KMS-11 (cell line): ENCODE results near the gene PET100.
A peak's percentile ranks its signal among the peaks of the same experiment; 100 is the strongest.

Source experiments
- H2AFZ ChIP-seq: fragments of 200-600 bp; sonication (generic); 2 replicates; pipeline ENCODE4 v1.6.1; 2016; ENCODE audit warnings: antibody characterized with exemption, mixed run types, low read depth
- H3K27ac ChIP-seq: fragments of 200-600 bp; sonication (generic); 2 replicates; pipeline ENCODE4 v1.6.1; 2016; ENCODE audit warnings: mild to moderate bottlenecking, mixed run types
- H3K27me3 ChIP-seq: fragments of 200-600 bp; sonication (generic); 2 replicates; pipeline ENCODE4 v1.6.1; 2017; ENCODE audit warnings: mild to moderate bottlenecking, low read depth, mixed run types, moderate library complexity; ENCODE audit not compliant: insufficient read depth
- H3K36me3 ChIP-seq: fragments of 200-600 bp; sonication (generic); 2 replicates; pipeline ENCODE4 v1.6.1; 2017; ENCODE audit warnings: mild to moderate bottlenecking, mixed run types; ENCODE audit not compliant: insufficient read depth
- H3K4me1 ChIP-seq: fragments of 200-600 bp; sonication (generic); 2 replicates; pipeline ENCODE4 v1.6.1; 2016; ENCODE audit warnings: mild to moderate bottlenecking, low read depth, mixed run types; ENCODE audit not compliant: poor library complexity, severe bottlenecking
- H3K4me2 ChIP-seq: fragments of 200-600 bp; sonication (generic); 2 replicates; pipeline ENCODE4 v1.7.0; 2016; ENCODE audit warnings: mild to moderate bottlenecking, mixed run types
- H3K4me3 ChIP-seq: fragments of 200-600 bp; sonication (generic); IDR thresholded peaks from 2 replicates; pipeline ENCODE4 v1.6.1; 2017; ENCODE audit warnings: low read depth, low read length, mixed read lengths; ENCODE audit not compliant: insufficient read depth
- H3K79me2 ChIP-seq: fragments of 200-600 bp; sonication (generic); 2 replicates; pipeline ENCODE4 v1.6.1; 2016; ENCODE audit warnings: low read depth, mixed run types; ENCODE audit not compliant: insufficient read depth
- H3K9ac ChIP-seq: fragments of 200-600 bp; sonication (generic); 2 replicates; pipeline ENCODE4 v1.6.1; 2016; ENCODE audit warnings: mild to moderate bottlenecking, mixed run types
- H4K20me1 ChIP-seq: fragments of 200-600 bp; sonication (generic); 2 replicates; pipeline ENCODE4 v1.6.1; 2016; ENCODE audit warnings: mild to moderate bottlenecking, mixed run types; ENCODE audit not compliant: insufficient read depth
- TF ChIP-seq, protein P1 (sequence below): fragments of 200-600 bp; sonication (generic); conservative IDR thresholded peaks from 2 replicates; pipeline ENCODE4 v1.6.1; 2017; ENCODE audit warnings: low read depth, mild to moderate bottlenecking, antibody characterized with exemption, low read length, moderate library complexity, mixed read lengths

PET100 gene

DNA sequence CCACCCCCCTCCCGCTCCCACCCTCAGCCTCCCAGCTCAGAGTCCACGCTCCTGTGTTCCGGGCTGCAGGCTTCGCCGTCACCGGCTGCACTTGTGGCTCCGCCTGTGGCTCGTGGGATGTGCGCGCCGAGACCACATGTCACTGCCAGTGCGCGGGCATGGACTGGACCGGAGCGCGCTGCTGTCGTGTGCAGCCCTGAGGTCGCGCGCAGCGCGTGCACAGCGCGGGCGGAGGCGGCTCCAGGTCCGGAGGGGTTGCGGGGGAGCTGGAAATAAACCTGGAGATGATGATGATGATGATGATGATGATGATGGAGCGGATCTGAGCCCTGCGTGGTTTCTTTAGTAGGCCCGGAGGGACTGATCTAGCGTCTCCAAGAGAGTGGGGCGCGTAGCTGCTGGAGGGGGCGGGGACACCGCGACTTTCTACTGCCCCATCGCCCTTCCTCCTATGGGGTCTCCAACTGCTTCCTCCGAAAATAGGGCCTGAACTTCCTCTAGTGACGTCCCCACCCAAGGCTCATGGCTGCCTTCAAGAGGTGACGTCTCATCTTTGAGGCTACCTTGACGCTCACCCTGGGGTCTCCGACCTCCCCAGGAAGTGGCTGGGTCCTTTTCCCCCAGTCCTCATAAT lies 40.7 kb downstream of the PET100 start:
- no peak overlapping the region for H2AFZ ChIP-seq
- TF ChIP-seq, protein P1, sequence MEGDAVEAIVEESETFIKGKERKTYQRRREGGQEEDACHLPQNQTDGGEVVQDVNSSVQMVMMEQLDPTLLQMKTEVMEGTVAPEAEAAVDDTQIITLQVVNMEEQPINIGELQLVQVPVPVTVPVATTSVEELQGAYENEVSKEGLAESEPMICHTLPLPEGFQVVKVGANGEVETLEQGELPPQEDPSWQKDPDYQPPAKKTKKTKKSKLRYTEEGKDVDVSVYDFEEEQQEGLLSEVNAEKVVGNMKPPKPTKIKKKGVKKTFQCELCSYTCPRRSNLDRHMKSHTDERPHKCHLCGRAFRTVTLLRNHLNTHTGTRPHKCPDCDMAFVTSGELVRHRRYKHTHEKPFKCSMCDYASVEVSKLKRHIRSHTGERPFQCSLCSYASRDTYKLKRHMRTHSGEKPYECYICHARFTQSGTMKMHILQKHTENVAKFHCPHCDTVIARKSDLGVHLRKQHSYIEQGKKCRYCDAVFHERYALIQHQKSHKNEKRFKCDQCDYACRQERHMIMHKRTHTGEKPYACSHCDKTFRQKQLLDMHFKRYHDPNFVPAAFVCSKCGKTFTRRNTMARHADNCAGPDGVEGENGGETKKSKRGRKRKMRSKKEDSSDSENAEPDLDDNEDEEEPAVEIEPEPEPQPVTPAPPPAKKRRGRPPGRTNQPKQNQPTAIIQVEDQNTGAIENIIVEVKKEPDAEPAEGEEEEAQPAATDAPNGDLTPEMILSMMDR: no peak
- no peak overlapping the region for H3K9ac ChIP-seq
- H3K27ac ChIP-seq: no peak overlapping the region
- no peaks in the 10 kb centered on the region for H3K79me2 ChIP-seq
- no peaks in the 10 kb centered on the region for H4K20me1 ChIP-seq
- H3K4me1 ChIP-seq: no peaks in the 10 kb centered on the region
- H3K4me2 ChIP-seq: no peak overlapping the region
- peaks cover 60% of the 10 kb centered on the region; the same call in 1 of the 2 replicates for H3K27me3 ChIP-seq
- H3K4me3 ChIP-seq: no peak overlapping the region
- H3K36me3 ChIP-seq: no peaks in the 10 kb centered on the region

DNA sequence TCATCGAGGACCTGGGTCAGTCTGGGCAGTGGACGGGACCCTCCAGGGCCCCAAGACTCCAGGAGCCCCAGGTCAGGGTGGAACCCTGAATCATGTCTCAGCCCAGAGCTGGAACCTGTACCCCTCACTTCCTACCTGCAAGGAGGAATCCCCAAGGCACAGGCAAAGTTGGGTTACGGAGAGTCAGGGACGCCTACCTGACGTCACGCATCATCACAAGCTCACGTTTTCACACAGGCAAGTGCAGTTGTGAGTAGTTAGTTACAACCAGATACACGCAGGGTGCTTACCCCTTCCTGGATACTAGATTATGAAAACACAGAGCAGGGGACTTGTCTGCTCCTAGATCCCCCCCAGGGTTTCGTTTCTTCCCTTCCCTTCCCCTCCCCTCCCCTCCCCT lies 41.2 kb downstream of the PET100 start:
- H2AFZ ChIP-seq: no peak overlapping the region
- TF ChIP-seq, protein P1: no peak
- H3K4me1 ChIP-seq: no peaks in the 10 kb centered on the region
- H3K9ac ChIP-seq: no peak overlapping the region
- H3K4me2 ChIP-seq: no peak overlapping the region
- H3K27me3 ChIP-seq: peaks cover 58% of the 10 kb centered on the region; the same call in 1 of the 2 replicates
- H3K36me3 ChIP-seq: no peaks in the 10 kb centered on the region
- H3K4me3 ChIP-seq: no peak overlapping the region
- no peak overlapping the region for H3K27ac ChIP-seq
- no peaks in the 10 kb centered on the region for H4K20me1 ChIP-seq
- H3K79me2 ChIP-seq: no peaks in the 10 kb centered on the region

DNA sequence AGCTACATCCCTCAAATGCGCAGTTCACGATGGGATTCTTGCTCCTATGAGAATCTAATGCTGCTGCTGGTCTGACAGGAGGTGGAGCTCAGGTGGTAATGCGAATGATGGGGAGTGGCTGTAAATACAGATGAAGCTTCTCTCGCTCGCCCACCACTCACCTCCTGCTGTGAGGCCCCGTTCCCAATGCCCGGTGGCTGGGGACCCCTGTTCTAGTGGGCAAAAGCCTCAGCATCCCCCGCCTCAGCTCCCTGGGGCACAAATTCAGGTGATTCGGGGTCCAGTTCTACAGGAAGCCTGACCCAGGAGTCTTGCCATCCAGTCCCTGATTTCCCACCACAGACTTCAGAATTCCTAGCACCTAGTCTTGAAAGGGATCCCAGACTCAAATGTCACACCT lies 42.9 kb downstream of the PET100 start:
- H3K36me3 ChIP-seq: no peaks in the 10 kb centered on the region
- H2AFZ ChIP-seq: no peak overlapping the region
- H3K27me3 ChIP-seq: peaks cover 61% of the 10 kb centered on the region; the same call in 1 of the 2 replicates
- H4K20me1 ChIP-seq: no peaks in the 10 kb centered on the region
- H3K4me3 ChIP-seq: no peak overlapping the region
- no peak overlapping the region for H3K9ac ChIP-seq
- TF ChIP-seq, protein P1: no peak
- no peak overlapping the region for H3K4me2 ChIP-seq
- no peaks in the 10 kb centered on the region for H3K79me2 ChIP-seq
- no peak overlapping the region for H3K27ac ChIP-seq
- H3K4me1 ChIP-seq: no peaks in the 10 kb centered on the region

DNA sequence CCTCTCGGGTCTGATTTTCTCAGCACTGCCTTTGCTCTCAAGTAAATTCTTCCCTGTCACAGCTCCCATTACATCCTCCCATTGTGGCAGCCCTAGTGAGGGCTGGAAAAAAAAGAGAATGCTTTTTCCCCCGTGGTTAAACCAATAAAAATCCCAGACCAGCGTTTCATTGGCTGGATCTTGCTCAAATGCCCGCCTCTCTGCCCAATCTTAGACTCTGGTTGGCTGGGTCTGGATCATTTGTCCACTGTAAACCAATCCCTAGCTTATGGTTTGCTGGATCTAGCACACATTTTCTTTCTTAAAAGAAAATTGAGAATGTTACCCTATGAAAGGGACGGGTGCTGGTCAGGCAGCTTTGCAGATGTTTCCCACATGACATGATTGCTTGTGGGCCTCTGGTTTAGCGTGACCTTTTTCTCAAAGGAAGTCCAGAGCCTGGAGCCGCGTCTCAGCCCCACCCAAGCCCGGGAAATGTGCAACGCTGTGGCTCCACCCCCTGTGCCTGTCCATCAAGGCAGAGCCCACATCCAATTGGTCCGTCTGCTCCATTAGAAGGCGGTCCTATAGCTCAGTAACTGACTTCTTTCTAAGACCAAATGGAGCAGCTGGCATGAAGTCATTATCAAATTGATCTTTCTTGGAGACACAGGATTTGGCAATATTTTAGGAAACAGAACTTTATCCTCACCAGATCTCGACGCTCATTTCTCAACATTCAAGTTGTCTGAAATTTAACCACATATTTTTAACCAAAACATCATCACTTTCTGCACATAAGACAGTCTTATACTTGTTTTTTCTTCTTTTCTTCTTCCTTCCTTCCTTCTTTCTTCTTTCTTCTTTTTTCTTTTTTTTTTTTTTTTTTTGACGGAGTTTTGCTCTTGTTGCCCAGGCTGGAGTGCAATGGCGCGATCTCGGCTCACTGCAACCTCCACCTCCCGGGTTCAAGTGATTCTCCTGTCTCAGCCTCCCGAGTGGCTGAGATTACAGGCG lies 44.7 kb downstream of the PET100 start:
- Histone ChIP-seq H3K27ac (no peak overlapping the region), H3K4me2 (peak overlapping the region; percentile 23; the same call in 1 of the 2 replicates), H3K36me3 (no peaks in the 10 kb centered on the region), H4K20me1 (no peaks in the 10 kb centered on the region), H3K9ac (no peak overlapping the region), H3K79me2 (no peaks in the 10 kb centered on the region), H3K4me1 (no peaks in the 10 kb centered on the region), H3K27me3 (peaks cover 60% of the 10 kb centered on the region), H3K4me3 (no peak overlapping the region), H2AFZ (peak overlapping the region; percentile 60; the same call in 1 of the 2 replicates)
- TF ChIP-seq, protein P1: no peak
